ENCODE measurements around the gene ZNF343. TPM values are rescaled to one million over a fixed set of nuclear protein-coding genes. Genes with fewer than 3 reads are reported as not detected.

Gene ZNF343
- total and polyA plus RNA-seq, 10 donors: 4.8 to 16.2 (median 10.3) TPM

- no peak overlapping the region for H3K27ac ChIP-seq
- 53 to 60% (median 55%) methylated on average over 8 of the region's 8 CpGs for WGBS, 5 donors
- H3K4me1 ChIP-seq: peaks cover 0 to 6% (median 0%) of the 10 kb centered on the region in 6 donors
- intact Hi-C loops (cut with DNase I; ENCODE audit: low total_unique reads): loop anchor here (5.0 kb wide), 1 partner anchor 245 kb away; no protein-coding TSS in a partner anchor
- H3K4me3 ChIP-seq: no peak overlapping the region
- DNase-seq: no peak
- peaks cover 0 to 5% (median 0%) of the 10 kb centered on the region in 6 donors for H3K36me3 ChIP-seq
- TF ChIP-seq CTCF (IDR thresholded peaks at IDR 0.05 in 8 of 11, conservative IDR thresholded peaks at IDR 0.05 in 3 of 11) (peak; percentile 35 to 78 (median 67)), POLR2A (IDR thresholded peaks at IDR 0.05) (no peak)
- H3K9me3 ChIP-seq: peaks cover 0 to 5% (median under 1%) of the 10 kb centered on the region in 8 donors
- no peaks in the 10 kb centered on the region for H3K27me3 ChIP-seq (replicated peaks in 1 of 7)
These were observed 56.6 kb downstream of the ZNF343 start for GRCh38 chr20:2451939-2452732.

DNA sequence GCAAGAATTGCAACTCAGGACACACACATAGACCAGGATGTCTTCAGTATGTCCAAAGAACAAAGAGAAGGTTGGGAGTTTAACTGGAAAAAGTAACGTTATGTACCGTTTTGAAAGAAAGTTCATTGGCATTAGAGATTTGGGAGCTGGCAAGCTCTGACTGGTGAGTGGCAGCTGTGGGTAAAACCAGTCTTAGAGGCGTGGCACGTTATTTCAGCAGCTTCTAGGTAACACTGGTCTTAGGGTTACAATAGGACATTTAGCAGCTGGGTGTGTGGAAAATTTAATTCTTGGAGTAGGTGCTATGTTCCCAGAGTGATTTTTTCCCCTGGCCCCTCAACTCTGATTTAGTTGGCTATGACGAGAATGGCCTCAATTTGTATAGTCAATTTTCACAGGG is 57.3 kb downstream of the ZNF343 start:
- WGBS, 5 donors: 86 to 93% (median 91%) methylated on average over 5 of the region's 5 CpGs
- intact Hi-C loops (cut with DNase I; ENCODE audit: low total_unique reads): loop anchor here (5.0 kb wide), 1 partner anchor 244 kb away; no protein-coding TSS in a partner anchor
- no peak for TF ChIP-seq POLR2AphosphoS5 (IDR thresholded peaks at IDR 0.05)
- no peak for TF ChIP-seq POLR2A (IDR thresholded peaks at IDR 0.05)
- TF ChIP-seq CTCF (IDR thresholded peaks at IDR 0.05 in 8 of 11, conservative IDR thresholded peaks at IDR 0.05 in 3 of 11): no peak

DNA sequence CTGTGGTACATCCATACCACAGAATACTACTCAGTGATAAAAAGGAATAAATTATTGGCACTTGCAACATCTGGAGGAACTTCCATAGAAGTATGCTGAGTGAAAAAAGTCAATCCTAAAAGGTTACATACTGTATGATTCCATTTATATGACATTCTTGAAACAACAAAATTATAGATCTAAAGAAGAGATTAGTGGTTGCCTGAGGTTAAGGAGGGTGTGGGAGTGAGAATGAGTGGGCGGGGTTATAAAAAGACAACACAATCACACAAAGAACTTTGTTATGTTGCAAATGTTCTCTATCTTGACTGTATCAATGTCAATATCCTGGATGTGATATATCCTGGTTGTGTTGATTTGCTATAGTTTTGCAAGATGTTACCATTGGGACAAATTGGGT is 59.3 kb downstream of the ZNF343 start:
- no peaks in the 10 kb centered on the region for H3K27me3 ChIP-seq (replicated peaks in 1 of 7)
- WGBS, 5 donors: 82 to 94% (median 93%) methylated on average over 1 of the region's 1 CpG
- intact Hi-C loops (cut with DNase I; ENCODE audit: low total_unique reads): no loop called here
- H3K36me3 ChIP-seq: no peaks in the 10 kb centered on the region
- DNase-seq: no peak
- peaks cover 0 to 15% (median 9%) of the 10 kb centered on the region in 8 donors for H3K9me3 ChIP-seq
- no peak for TF ChIP-seq POLR2A (IDR thresholded peaks at IDR 0.05)
- no peak for TF ChIP-seq POLR2AphosphoS5 (IDR thresholded peaks at IDR 0.05)
- TF ChIP-seq CTCF (IDR thresholded peaks at IDR 0.05 in 8 of 11, conservative IDR thresholded peaks at IDR 0.05 in 3 of 11): no peak
- H3K4me1 ChIP-seq: peaks cover 0 to under 1% (median 0%) of the 10 kb centered on the region in 6 donors
- no peak overlapping the region for H3K4me3 ChIP-seq
- no peak overlapping the region for H3K27ac ChIP-seq

More for the DNA sequence above, 57.3 kb downstream of the ZNF343 start:
- Histone ChIP-seq H3K9me3 (peaks cover 0 to 11% (median 7%) of the 10 kb centered on the region in 8 donors), H3K27ac (no peak overlapping the region), H3K4me1 (peaks cover 0 to 6% (median 0%) of the 10 kb centered on the region in 6 donors), H3K36me3 (no peaks in the 10 kb centered on the region), H3K27me3 (replicated peaks in 1 of 7) (no peaks in the 10 kb centered on the region), H3K4me3 (no peak overlapping the region)
- DNase-seq: no peak

- H3K27me3 ChIP-seq (replicated peaks in 1 of 7): no peaks in the 10 kb centered on the region
- H3K4me3 ChIP-seq: no peak overlapping the region
- no peaks in the 10 kb centered on the region for H3K36me3 ChIP-seq
- no peak for TF ChIP-seq POLR2AphosphoS5 (IDR thresholded peaks at IDR 0.05)
- no peak for TF ChIP-seq CTCF (IDR thresholded peaks at IDR 0.05 in 8 of 11, conservative IDR thresholded peaks at IDR 0.05 in 3 of 11)
- no peak for TF ChIP-seq POLR2A (IDR thresholded peaks at IDR 0.05)
- DNase-seq: no peak
- intact Hi-C loops (cut with DNase I; ENCODE audit: low total_unique reads): no loop called here
- no peaks in the 10 kb centered on the region for H3K4me1 ChIP-seq
- H3K9me3 ChIP-seq: peaks cover 0 to 15% (median 9%) of the 10 kb centered on the region in 8 donors
- 62 to 75% (median 71%) methylated on average over 4 of the region's 4 CpGs for WGBS, 5 donors
- H3K27ac ChIP-seq: no peak overlapping the region
These were observed 61.9 kb downstream of the ZNF343 start for GRCh38 chr20:2446845-2447244.

Measured in spleen (tissue), 11 donors.